ENCODE results near the gene APOA5. TPM values are rescaled to one million over a fixed set of nuclear protein-coding genes. Genes with fewer than 3 reads are reported as not detected.

Gene APOA5
- total RNA-seq, 5 donors from 2014 or later (not counting 1 experiment from before 2014, with no cell fraction given): 0.19 to 0.85 TPM; not detected in 3

- Histone ChIP-seq H3K4me3 (ENCODE audit: control insufficient read depth in 1 of 2, extremely low read depth in 1 of 2, low read length in 1 of 2) (no peak overlapping the region), H3K36me3 (ENCODE audit: control insufficient read depth in 2 of 2, extremely low read depth in 1 of 2, insufficient read depth in 1 of 2, low read length in 1 of 2) (peaks cover 0 to 28% of the 10 kb centered on the region in 2 donors), H3K27ac (ENCODE audit: low read length) (no peak overlapping the region), H3K4me1 (ENCODE audit: control insufficient read depth in 1 of 2, extremely low read depth in 1 of 2, insufficient read depth in 2 of 2, low read length in 2 of 2) (peaks cover 9 to 37% of the 10 kb centered on the region in 2 experiments), H3K27me3 (replicated peaks in 1 of 2; ENCODE audit: control insufficient read depth in 2 of 2, extremely low read depth in 1 of 2, insufficient read depth in 2 of 2, low read length in 1 of 2) (peaks cover 0 to 11% of the 10 kb centered on the region in 2 experiments), H3K9me3 (no peaks in the 10 kb centered on the region)
- WGBS (ENCODE audit: insufficient coverage): 100% methylated on average over 2 of the region's 4 CpGs
- Mint-ChIP-seq H3K9me3 (no peaks in the 10 kb centered on the region), H3K27me3 (no peaks in the 10 kb centered on the region), H3K36me3 (peaks cover 31% of the 10 kb centered on the region), H3K4me3 (peak overlapping the region; percentile 82 to 97 (median 93)), H3K27ac (peak overlapping the region in 1 of 2 donors; percentile 6), H3K4me1 (peaks cover 44 to 56% (median 55%) of the 10 kb centered on the region in 3 donors)
- ChIA-PET POLR2A (no interaction called here), CTCF (interaction anchor here (0.6 to 1.3 kb wide), 2 partner anchors 34 to 355 kb away, joined by 3 read pairs; partner anchors contain the start of gene PAFAH1B2 (in 1 of the 2))
- DNase-seq (no peak), ATAC-seq (replicated peaks in 1 of 4) (no peak)
Observed at GRCh38 chr11:116788975-116789374, 2.7 kb downstream of the APOA5 start.

- ChIA-PET CTCF (interaction anchor here (0.6 to 2.3 kb wide), 6 partner anchors 25 to 356 kb away, joined by 3 to 14 read pairs (median 4); partner anchors contain the start of gene PAFAH1B2 (in 1 of the 2)), POLR2A (interaction anchor here (0.6 to 1.8 kb wide), 7 partner anchors 15 to 539 kb away, joined by 3 to 6 read pairs (median 3); partner anchors contain the start of genes PAFAH1B2 (in 2 of the 2) and CEP164 (in 1 of the 2))
- peak overlapping the region; percentile 94 to 96 for H3K27ac Mint-ChIP-seq
Observed at GRCh38 chr11:116788534-116788933, 3.1 kb downstream of the APOA5 start.

GRCh38 chr11:116787786-116788486 lies 3.7 kb downstream of the APOA5 start, which contains the start of gene ZPR1:
TSS of gene ZPR1 (minus strand) at chr11:116788023. CDS start at chr11:116787990, 33 bp downstream.
- H3K4me1 ChIP-seq (ENCODE audit: control insufficient read depth in 1 of 2, extremely low read depth in 1 of 2, insufficient read depth in 2 of 2, low read length in 2 of 2): peaks cover 9 to 37% of the 10 kb centered on the region in 2 experiments
- peak within 1 kb of the TSS; percentile 79 for H3K27ac ChIP-seq (ENCODE audit: low read length)
- peak; percentile 89 to 93 (median 90) for ATAC-seq (replicated peaks in 1 of 4)
- Mint-ChIP-seq H3K4me3 (peak within 1 kb of the TSS; percentile 82 to 97 (median 93)), H3K36me3 (peaks cover 38% of the 10 kb centered on the region), H3K9me3 (no peaks in the 10 kb centered on the region), H3K4me1 (peaks cover 44 to 62% (median 60%) of the 10 kb centered on the region in 3 donors), H3K27ac (peak within 1 kb of the TSS; percentile 94 to 96), H3K27me3 (no peaks in the 10 kb centered on the region)
- peak within 1 kb of the TSS; percentile 82 to 93 for H3K4me3 ChIP-seq (ENCODE audit: control insufficient read depth in 1 of 2, extremely low read depth in 1 of 2, low read length in 1 of 2)
- H3K9me3 ChIP-seq: no peaks in the 10 kb centered on the region
- CTCF ChIA-PET: interaction anchor here in 1 of 2 donors (0.7 to 2.3 kb wide), 8 partner anchors 11 to 439 kb away, joined by 3 to 14 read pairs (median 3); partner anchors contain the start of genes BUD13 and PAFAH1B2
- POLR2A ChIA-PET: interaction anchor here (0.6 to 2.3 kb wide), 12 partner anchors 12 to 540 kb away, joined by 3 to 9 read pairs (median 4); partner anchors contain the start of genes PAFAH1B2 (in 2 of the 2) and CEP164 (in 1 of the 2)
- H3K27me3 ChIP-seq (replicated peaks in 1 of 2; ENCODE audit: control insufficient read depth in 2 of 2, extremely low read depth in 1 of 2, insufficient read depth in 2 of 2, low read length in 1 of 2): peaks cover 0 to 11% of the 10 kb centered on the region in 2 experiments
- WGBS (ENCODE audit: insufficient coverage): 1% methylated on average over 51 of the region's 56 CpGs
- H3K36me3 ChIP-seq (ENCODE audit: control insufficient read depth in 2 of 2, extremely low read depth in 1 of 2, insufficient read depth in 1 of 2, low read length in 1 of 2): peaks cover 4 to 39% of the 10 kb centered on the region in 2 donors
- DNase-seq: peak; percentile 65 to 91 (median 84)

More at GRCh38 chr11:116788534-116788933, 3.1 kb downstream of the APOA5 start:
- peak overlapping the region; percentile 79 for H3K27ac ChIP-seq (ENCODE audit: low read length)
- Mint-ChIP-seq H3K4me3 (peak overlapping the region; percentile 82 to 97 (median 93)), H3K36me3 (peaks cover 32% of the 10 kb centered on the region), H3K4me1 (peaks cover 44 to 56% (median 56%) of the 10 kb centered on the region in 3 donors), H3K27me3 (no peaks in the 10 kb centered on the region), H3K9me3 (no peaks in the 10 kb centered on the region)
- peak overlapping the region; percentile 82 to 93 for H3K4me3 ChIP-seq (ENCODE audit: control insufficient read depth in 1 of 2, extremely low read depth in 1 of 2, low read length in 1 of 2)
- H3K36me3 ChIP-seq (ENCODE audit: control insufficient read depth in 2 of 2, extremely low read depth in 1 of 2, insufficient read depth in 1 of 2, low read length in 1 of 2): peaks cover 0 to 33% of the 10 kb centered on the region in 2 donors
- peaks cover 9 to 37% of the 10 kb centered on the region in 2 experiments for H3K4me1 ChIP-seq (ENCODE audit: control insufficient read depth in 1 of 2, extremely low read depth in 1 of 2, insufficient read depth in 2 of 2, low read length in 2 of 2)
- DNase-seq (no peak), ATAC-seq (replicated peaks in 1 of 4) (no peak)
- no peaks in the 10 kb centered on the region for H3K9me3 ChIP-seq
- WGBS (ENCODE audit: insufficient coverage): no CpG with 5 or more reads among the region's 4 CpGs
- peaks cover 0 to 11% of the 10 kb centered on the region in 2 experiments for H3K27me3 ChIP-seq (replicated peaks in 1 of 2; ENCODE audit: control insufficient read depth in 2 of 2, extremely low read depth in 1 of 2, insufficient read depth in 2 of 2, low read length in 1 of 2)

- Histone ChIP-seq H3K9me3 (no peaks in the 10 kb centered on the region), H3K27me3 (replicated peaks in 1 of 2; ENCODE audit: control insufficient read depth in 2 of 2, extremely low read depth in 1 of 2, insufficient read depth in 2 of 2, low read length in 1 of 2) (peaks cover 0 to 11% of the 10 kb centered on the region in 2 experiments), H3K4me3 (ENCODE audit: control insufficient read depth in 1 of 2, extremely low read depth in 1 of 2, low read length in 1 of 2) (peak overlapping the region; percentile 82 to 93), H3K36me3 (ENCODE audit: control insufficient read depth in 2 of 2, extremely low read depth in 1 of 2, insufficient read depth in 1 of 2, low read length in 1 of 2) (peaks cover 4 to 44% of the 10 kb centered on the region in 2 donors), H3K27ac (ENCODE audit: low read length) (peak overlapping the region; percentile 48), H3K4me1 (ENCODE audit: control insufficient read depth in 1 of 2, extremely low read depth in 1 of 2, insufficient read depth in 2 of 2, low read length in 2 of 2) (peaks cover 9 to 37% of the 10 kb centered on the region in 2 experiments)
- ChIA-PET CTCF (interaction anchor here in 1 of 2 donors (0.7 to 2.3 kb wide), 7 partner anchors 11 to 440 kb away, joined by 3 to 14 read pairs (median 3); partner anchors contain the start of genes BUD13 and PAFAH1B2), POLR2A (interaction anchor here (0.6 to 2.3 kb wide), 10 partner anchors 12 to 541 kb away, joined by 3 to 9 read pairs (median 4); partner anchors contain the start of genes PAFAH1B2 (in 2 of the 2) and CEP164 (in 1 of the 2))
- WGBS (ENCODE audit: insufficient coverage): 1% methylated on average over 9 of the region's 15 CpGs
- Mint-ChIP-seq H3K27ac (peak overlapping the region; percentile 52 to 87), H3K27me3 (no peaks in the 10 kb centered on the region), H3K4me1 (peaks cover 44 to 67% (median 65%) of the 10 kb centered on the region in 3 donors), H3K36me3 (peaks cover 43% of the 10 kb centered on the region), H3K9me3 (no peaks in the 10 kb centered on the region), H3K4me3 (peak overlapping the region; percentile 82 to 97 (median 93))
- ATAC-seq (replicated peaks in 1 of 4) (peak in 2 of 4 experiments; percentile 5 to 7), DNase-seq (peak in 1 of 35 experiments; percentile 6)
Observed at GRCh38 chr11:116787436-116787785, 4.3 kb downstream of the APOA5 start.

- Histone ChIP-seq H3K27ac (ENCODE audit: low read length) (peak overlapping the region; percentile 48), H3K4me3 (ENCODE audit: control insufficient read depth in 1 of 2, extremely low read depth in 1 of 2, low read length in 1 of 2) (peak overlapping the region; percentile 82 to 93), H3K9me3 (no peaks in the 10 kb centered on the region), H3K36me3 (ENCODE audit: control insufficient read depth in 2 of 2, extremely low read depth in 1 of 2, insufficient read depth in 1 of 2, low read length in 1 of 2) (peaks cover 4 to 48% of the 10 kb centered on the region in 2 donors), H3K4me1 (ENCODE audit: control insufficient read depth in 1 of 2, extremely low read depth in 1 of 2, insufficient read depth in 2 of 2, low read length in 2 of 2) (peaks cover 9 to 37% of the 10 kb centered on the region in 2 experiments), H3K27me3 (replicated peaks in 1 of 2; ENCODE audit: control insufficient read depth in 2 of 2, extremely low read depth in 1 of 2, insufficient read depth in 2 of 2, low read length in 1 of 2) (peaks cover 0 to 11% of the 10 kb centered on the region in 2 experiments)
- Mint-ChIP-seq H3K27ac (peak overlapping the region; percentile 52 to 87), H3K27me3 (no peaks in the 10 kb centered on the region), H3K4me1 (peaks cover 44 to 71% (median 68%) of the 10 kb centered on the region in 3 donors), H3K36me3 (peaks cover 47% of the 10 kb centered on the region), H3K9me3 (no peaks in the 10 kb centered on the region), H3K4me3 (peak overlapping the region; percentile 82 to 97 (median 93))
- ChIA-PET CTCF (interaction anchor here (0.6 to 2.3 kb wide), 4 partner anchors 12 to 319 kb away, joined by 3 to 14 read pairs (median 4); no protein-coding TSS in a partner anchor), POLR2A (interaction anchor here (0.6 to 2.3 kb wide), 8 partner anchors 10 to 319 kb away, joined by 3 to 9 read pairs (median 4); partner anchors contain the start of gene BUD13 (in 1 of the 2))
- WGBS (ENCODE audit: insufficient coverage): 70% methylated on average over 3 of the region's 5 CpGs
- ATAC-seq (replicated peaks in 1 of 4): no peak
- DNase-seq: no peak
Observed at GRCh38 chr11:116786966-116787365, 4.7 kb downstream of the APOA5 start.

Measured in T-cell (primary cell).